ENCODE data around the gene SCT.

The SCT gene

GRCh38 chr11:608791-609251 is 18.2 kb downstream of the SCT start:
- no peak for DNase-seq

GRCh38 chr11:607971-608659 is 18.9 kb downstream of the SCT start:
- DNase-seq, result no peak

- no peak for DNase-seq
Measured at GRCh38 chr11:607020-607780, 19.8 kb downstream of the SCT start.

GRCh38 chr11:606245-606644 is 20.7 kb downstream of the SCT start:
- no peak for DNase-seq

GRCh38 chr11:605286-606129 is 21.5 kb downstream of the SCT start:
- no peak for DNase-seq

- DNase-seq, result no peak
Measured at GRCh38 chr11:603154-603553, 23.8 kb downstream of the SCT start.

DNA sequence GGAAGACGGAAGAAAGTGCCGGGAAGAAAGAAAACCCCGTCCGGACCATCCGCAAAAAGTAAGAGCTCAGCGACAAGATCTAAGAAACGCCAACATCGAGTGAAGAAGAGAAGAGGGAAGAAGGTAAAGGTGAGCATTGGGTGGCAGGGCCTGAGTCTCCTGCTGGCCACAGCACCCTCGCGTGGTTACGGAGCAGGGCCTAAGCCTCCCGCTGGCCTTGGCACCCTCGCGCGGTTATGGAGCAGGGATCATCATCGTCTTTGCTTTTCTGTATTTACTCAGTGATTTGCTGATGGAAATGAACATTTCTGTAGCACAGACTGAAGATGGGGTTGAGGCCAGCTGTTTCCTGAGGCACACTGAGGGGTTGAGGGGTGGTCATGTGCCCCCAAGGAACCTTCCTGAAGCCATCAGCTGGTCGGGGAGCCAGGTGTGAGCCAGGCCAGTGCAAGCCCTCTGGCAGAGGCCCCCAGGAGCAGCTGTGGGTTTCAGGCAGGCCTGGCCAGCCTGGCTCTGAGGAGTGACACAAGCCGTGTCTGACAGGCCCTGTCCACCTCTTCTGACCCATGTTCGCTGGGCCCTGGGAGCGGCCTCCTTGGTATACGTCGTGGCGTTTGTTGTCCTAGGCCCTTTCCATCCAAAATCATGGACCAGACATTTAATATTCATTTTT is 25.3 kb downstream of the SCT start:
- DNase-seq, result no peak

GRCh38 chr11:598005-598680 is 28.8 kb downstream of the SCT start:
- no peak for DNase-seq

GRCh38 chr11:597166-597725 is 29.7 kb downstream of the SCT start:
- no peak for DNase-seq

GRCh38 chr11:596374-596773 is 30.6 kb downstream of the SCT start:
- DNase-seq, result peak; percentile 29

DNA sequence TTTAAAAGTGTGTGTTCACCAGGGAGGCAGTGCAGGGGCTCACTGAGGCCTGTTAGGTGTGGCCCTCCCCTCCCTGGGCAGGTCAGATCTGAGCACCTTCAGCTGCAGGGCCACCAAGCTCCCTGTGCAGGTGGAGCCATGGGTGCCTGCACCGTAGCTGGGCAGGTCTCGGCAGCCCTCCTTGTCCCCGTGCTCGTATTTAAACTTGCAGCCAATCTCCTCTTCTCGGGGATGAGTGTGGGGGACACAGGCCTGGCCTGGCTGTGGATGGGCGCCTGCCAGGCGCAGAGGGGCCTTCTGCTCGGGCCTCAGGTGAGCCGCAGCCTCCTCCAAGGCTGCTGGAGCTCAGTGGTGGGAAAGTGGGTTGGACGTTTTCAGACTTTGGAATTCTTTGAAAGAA is 31.6 kb downstream of the SCT start:
- DNase-seq, result no peak

DNA sequence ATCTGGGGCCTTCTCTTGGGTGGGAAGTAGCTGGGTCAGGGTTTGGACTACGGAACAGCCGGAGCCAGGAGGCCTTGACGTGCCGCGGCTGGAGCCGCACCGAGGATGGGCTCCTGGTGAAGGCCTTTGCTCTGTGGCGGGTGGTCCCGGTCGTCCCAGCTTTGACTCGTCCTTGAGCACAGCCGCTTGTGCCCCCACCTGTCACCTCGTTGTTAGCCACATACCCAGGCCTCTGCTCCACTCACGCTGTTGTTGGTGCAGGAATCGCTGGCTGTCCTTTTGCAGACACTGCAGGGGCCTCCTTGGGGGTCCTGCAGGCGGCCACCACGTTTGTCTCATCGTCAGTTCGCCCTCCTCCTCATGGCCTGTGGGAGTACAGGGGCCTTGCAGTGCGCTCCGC is 33.6 kb downstream of the SCT start:
- no peak for DNase-seq

- no peak for DNase-seq
Measured at GRCh38 chr11:592918-593317, 34.1 kb downstream of the SCT start.

DNA sequence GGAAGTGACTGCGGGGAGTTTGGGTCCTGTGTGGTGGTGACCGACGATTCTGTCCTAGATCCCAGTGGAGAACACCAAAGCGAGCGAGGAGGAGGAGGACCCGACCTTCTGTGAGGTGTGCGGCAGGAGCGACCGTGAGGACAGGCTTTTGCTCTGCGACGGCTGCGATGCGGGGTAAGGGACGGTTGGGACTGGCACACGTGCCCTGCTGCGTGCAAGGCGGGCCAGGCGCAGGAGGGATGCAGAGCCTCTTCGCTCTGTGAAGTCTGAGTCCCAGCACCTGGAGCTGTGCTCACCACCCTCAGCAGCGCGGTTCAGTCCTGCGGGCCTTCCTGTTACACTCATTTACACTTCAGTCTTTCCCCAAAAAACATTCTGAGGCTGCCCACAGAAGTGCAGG is 34.5 kb downstream of the SCT start:
- DNase-seq, result no peak

DNA sequence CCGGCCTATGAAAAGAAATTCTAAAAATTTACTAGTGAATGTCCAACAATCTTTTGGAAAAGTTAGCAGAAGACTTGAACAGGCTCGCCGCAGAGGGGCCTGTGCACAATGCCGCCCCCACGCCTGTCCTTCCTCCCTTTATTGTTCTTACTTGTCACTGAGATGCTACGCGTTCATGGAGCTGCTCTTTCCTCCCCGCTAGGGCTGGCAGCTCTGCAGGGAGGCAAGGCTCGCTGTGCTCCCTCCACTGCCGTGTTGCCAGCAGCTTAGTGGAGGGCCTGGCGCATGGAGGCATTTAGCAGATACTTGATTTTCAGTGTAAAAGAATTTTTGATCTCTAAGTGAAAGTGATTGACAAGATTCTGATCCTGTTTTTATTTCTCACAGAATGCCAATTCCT is 36.0 kb downstream of the SCT start:
- no peak for DNase-seq

GRCh38 chr11:589798-590197 is 37.2 kb downstream of the SCT start:
- no peak for DNase-seq

DNA sequence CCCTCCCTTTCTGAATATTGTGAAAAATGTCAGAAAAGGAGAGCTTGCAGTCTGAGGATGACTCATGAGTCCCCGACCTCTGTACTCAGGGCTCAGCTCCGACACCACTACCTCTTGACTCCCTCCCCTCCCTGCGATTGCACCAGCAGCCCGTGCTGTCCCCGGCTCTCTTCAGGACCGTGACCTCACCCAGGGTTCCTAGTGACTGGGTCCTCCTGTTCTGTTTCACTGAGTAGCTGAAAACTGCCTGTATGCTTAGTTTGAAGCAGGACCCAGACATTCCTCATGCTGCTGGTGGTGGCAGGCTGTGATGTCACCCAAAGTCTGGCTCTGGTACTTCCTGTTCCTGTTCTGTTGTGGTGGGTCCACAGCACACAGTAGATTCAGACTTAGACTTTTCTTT is 39.0 kb downstream of the SCT start:
- DNase-seq, result peak; percentile 94

DNA sequence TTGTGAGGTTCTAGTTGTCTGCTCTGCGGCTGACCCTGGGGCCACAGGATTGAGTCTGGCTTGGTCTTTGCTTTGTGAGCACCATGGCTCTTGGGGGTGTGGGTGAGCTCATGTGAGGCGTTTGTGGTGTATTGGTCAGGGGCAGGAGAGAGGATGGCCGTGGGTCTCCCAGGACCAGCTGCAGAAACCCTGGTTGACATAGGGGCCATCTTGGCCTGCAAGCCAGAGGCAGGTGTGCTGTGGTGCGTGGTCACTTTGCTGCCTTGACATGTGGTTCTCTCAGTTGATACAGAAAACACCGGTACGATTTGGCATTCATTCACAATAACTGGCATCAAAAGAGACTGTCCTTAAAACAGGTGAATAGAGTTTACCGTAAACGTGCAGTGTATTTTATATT is 39.4 kb downstream of the SCT start:
- no peak for DNase-seq

DNA sequence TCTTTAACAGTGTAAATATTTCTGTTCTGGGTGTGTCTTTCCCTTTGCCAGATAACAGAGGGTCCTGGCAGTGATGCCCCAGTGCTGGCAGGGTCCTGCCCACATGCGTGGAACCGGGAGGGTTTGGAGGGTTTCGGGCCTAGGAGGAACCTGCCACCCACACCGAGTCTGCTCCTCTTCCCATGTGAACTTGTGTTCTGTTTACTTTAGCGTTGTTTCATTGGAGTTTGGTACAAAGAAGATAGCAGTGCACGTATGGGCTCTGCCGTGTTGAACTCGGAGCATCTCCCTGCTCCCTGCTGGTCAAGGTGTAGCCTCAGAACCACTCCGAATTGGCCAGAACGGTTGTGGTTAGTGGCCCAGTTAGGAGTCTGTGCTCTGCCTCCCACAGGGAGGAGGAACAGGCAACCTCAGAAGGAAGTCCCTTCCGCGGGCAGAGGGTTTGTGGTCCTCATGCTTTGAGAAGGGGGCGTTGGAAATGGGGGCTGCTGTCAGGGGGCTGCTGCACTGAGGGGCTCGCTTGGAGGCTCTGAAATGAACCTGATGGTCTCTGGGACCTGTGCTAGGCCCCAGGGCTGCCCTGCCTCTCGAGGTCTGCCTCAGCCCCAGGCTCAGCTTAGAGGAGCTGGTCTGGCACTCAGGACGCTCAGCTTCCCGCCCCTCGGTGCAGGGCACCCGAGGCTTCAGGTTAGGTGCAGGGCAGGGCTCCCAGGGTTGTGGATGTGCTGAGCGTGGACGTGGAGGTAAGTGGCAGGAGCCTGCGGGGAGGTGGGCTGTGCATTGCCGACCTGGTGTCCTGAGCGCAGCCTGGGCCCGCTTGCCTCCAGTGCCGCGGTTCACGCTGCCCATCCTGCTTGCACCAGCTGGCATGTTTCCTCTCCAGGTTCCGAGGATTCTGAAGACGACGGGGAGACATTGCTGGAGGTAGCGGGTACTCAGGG is 40.3 kb downstream of the SCT start:
- DNase-seq, result no peak

DNA sequence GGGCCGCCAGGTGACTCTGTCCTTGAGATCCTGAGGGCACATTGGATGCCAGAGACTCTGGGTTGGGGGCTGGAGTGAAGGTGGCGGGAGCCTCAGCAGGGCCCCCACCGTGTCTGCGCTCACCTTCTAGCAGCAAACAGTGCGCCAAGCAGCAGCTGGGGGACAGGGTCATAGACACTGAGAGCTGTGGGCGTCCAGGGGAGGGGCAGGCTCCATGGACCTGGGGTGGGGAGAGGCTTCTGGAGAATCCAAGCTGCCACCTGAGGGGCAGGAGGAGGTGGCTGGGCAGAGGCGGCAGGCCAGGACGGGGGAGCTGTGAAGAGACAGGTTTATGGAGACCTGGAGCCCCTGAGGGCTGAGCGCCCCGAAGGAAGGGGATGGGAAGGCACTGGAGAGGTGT is 42.7 kb downstream of the SCT start:
- DNase-seq, result no peak

DNA sequence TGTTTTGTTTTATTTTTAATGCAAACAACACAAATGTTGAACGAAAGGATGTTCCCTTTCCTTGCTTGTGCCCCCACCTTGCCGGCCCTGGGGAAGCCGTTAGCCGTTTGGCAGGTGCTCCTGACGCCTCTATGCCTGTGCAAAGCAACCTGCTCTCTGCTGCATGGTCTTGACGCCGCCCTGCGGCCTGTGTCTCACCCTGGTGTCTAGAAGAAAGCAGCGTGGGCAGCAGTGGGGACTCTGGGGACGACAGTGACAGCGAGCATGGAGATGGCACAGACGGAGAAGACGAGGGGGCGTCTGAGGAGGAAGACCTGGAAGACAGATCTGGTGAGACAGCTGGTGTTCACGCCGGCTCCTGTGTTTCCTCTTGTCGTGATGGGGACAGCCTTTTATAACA is 45.2 kb downstream of the SCT start:
- DNase-seq, result no peak
